HPDE6-E6E7 (cell line): ENCODE data around the gene SLC34A1.
A peak's percentile ranks its signal among the peaks of the same experiment; 100 is the strongest.

ENCODE experiments used
- DNase-seq: peaks from one replicate; pipeline ENCODE4 v3.0.0; 2011; ENCODE audit warnings: missing footprints; ENCODE audit errors: extremely low spot score

SLC34A1 gene

DNA sequence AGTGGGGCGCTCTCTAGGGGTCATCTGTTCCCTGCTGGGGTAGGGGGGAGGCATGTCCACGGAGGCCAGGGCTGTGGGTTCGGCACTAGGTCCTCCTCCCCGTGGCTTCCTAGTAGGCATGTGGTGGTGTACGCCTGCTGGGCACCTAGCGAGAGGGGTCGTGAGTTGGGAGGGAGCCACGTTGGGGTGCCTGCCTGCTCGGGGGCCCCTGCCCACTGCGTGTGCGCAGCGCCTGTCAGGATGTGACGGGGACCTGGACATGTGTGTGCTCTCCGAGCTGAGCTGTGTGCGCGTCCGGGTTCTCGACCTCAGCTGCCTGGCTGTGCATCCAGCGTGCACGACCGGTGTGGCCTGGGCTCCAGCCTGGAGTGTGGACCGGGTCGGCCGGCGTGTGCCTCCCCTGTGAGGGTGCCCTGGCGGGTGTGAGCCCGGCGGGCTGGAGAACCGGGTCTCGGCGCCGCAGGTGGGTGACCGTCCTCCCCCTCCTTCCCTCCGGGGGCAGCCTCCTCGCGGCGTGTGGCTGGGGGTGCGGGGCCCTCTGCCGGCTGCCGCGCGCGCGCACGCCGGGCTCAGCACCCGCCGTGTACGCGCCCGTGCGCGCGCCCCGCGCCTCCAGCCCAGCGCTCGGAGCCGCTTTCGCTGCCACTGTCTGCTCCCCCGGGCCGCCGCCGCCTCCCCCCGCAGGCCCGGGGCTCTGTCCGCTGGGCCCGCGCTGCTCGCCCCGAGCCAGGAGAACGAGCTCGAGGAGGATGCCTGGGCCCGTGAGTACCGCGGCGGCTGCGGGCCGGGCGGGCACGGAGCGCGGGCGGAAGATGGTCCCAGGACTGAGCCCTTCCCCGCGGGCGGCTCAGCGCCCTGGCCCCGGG lies 62.2 kb downstream of the SLC34A1 start, which contains the start of gene PRR7:
Gene PRR7 (plus strand): TSS at position 615 of the 866 bp plus-strand sequence. CDS start 8,254 bp downstream, outside the sequence.
- DNase-seq: peak; percentile 74

DNA sequence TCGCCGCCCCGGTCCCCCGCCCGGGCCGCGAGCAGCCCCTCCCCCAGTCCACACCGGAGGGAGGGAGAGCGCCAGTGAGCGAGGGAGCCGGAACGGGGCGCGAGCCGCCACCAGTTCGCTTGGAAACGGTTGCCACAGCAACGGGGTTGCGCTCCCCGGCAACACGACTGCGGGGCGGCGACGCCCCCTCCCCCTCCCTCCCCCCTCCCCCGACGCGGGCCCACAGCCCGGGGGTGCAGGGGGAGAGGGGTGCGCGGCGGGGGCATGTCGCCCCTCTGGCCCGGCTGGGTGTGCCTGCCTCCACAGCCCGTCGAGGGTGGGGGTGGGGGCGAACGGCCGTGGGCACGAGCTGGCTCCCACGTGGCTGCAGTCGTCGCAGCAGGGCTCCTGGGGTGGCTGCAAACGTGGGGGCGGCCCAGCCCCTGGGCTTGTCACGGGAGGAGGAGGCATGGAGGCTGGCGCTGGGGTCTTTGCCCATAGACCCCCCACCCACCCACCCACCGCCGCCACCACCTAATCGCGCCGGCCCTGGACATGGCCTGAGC lies 62.9 kb downstream of the SLC34A1 start:
- DNase-seq: no peak

DNA sequence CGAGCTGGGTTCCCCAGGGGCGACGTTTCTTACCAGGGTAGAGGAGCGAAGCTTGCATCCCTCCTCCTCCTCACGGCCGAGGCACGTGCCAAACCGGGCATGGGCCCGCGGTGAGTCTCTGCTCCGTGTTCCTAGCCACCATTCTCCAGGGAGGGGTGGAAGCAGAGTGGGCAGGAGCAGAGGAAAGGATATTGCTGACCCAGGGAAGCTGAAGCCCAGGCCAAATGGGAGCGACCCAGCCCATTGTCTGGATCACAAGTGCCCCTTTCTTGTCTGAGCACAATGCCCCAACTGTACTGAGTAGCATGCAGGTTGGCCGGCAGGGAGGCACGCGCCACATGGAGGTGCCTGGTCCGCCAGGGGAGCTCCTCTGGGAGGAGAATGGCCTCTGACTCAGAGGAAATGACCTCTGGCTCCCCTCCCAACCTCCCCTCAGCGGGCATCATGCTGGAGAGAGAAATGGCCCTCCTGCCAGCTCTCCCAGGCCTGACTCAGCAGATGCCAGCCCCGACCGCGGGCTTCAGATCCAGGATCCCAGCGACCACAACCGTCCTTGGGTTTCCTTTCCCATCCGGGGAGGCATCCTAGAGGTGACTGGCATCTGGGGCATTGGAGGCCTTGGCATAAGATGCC lies 63.5 kb downstream of the SLC34A1 start:
- DNase-seq: no peak
